Posterior vena cava (tissue), 2 donors: Measurements from ENCODE around the gene MELK. TPM values are rescaled to one million over a fixed set of nuclear protein-coding genes. Genes with fewer than 3 reads are reported as not detected.
"Not testable (repeated sequence)": the region's sequence is repeated elsewhere in the genome, so short reads cannot be mapped to it uniquely, and the experiment has no call there.

ENCODE experiments used
- DNase-seq: peaks from one replicate; pipeline ENCODE4 v3.0.0-alpha.2; 2020; ENCODE audit warnings: low spot score
- intact Hi-C, 2 donors: fragments of 100-400 bp; cut with DNase I; formaldehyde crosslinking; loops; one replicate each; pipeline versions ENCODE4 v1.14.1 to v1.14.2; 2022 to 2023
- long read RNA-seq, 2 donors: library from polyadenylated mRNA; unstranded; transcript quantifications; one replicate each; pipeline ENCODE4 v2.0.0, GENCODE V29; 2020 to 2021
- total RNA-seq, 2 donors: library from RNA; stranded (reverse); fragmentation: NEBNext Ultra II Directional; extraction: Animal tissue kit (Norgen Biotek cat#: 25700); gene quantifications; one replicate each; pipeline ENCODE4 v1.2.1, GENCODE V29; 2021
- donor health status: DM: yes; HTN: yes; CAD: no.
- donor health status: DM: yes; HTN: yes; CAD: no.

MELK gene
- total RNA-seq: under 1 TPM; 0.52 to 0.88 TPM
- long read RNA-seq, donor 1: 0 reads
- long read RNA-seq, donor 2: 0 reads

- intact Hi-C loops: no loop called here
- peak; percentile 94 for DNase-seq
Observed at GRCh38 chr9:36572515-36573418, at the start of gene MELK. Gene MELK, plus strand, starts transcription at chr9:36572895. Its CDS starts 8,787 bp downstream, at chr9:36581682.

- DNase-seq: no peak
- intact Hi-C loops: no loop called here
Observed at GRCh38 chr9:36530224-36530623, 42.5 kb upstream of the MELK start.

- intact Hi-C loops: no loop called here
Observed at GRCh38 chr9:36532353-36532752, 40.3 kb upstream of the MELK start.

GRCh38 chr9:36533726-36534125 lies 39.0 kb upstream of the MELK start:
- DNase-seq: peak; percentile 72
- intact Hi-C loops: not testable (repeated sequence)

More at GRCh38 chr9:36532353-36532752, 40.3 kb upstream of the MELK start:
- DNase-seq: peak; percentile 10

GRCh38 chr9:36535107-36535506 lies 37.6 kb upstream of the MELK start:
- intact Hi-C loops: no loop called here
- no peak for DNase-seq

GRCh38 chr9:36537861-36538260 lies 34.8 kb upstream of the MELK start:
- intact Hi-C loops: no loop called here
- peak; percentile 34 for DNase-seq

GRCh38 chr9:36542355-36542754 lies 30.3 kb upstream of the MELK start:
- intact Hi-C loops: loop anchor here in 1 of 2 donors (2.0 kb wide), 1 partner anchor 50 kb away; no protein-coding TSS in a partner anchor
- DNase-seq: no peak

GRCh38 chr9:36543916-36544315 lies 28.8 kb upstream of the MELK start:
- peak; percentile 56 for DNase-seq
- intact Hi-C loops: loop anchor here in 1 of 2 donors (2.0 kb wide), 1 partner anchor 51 kb away; no protein-coding TSS in a partner anchor

- DNase-seq: no peak
- intact Hi-C loops: no loop called here
Observed at GRCh38 chr9:36547598-36547997, 25.1 kb upstream of the MELK start.

- intact Hi-C loops: no loop called here
- DNase-seq: no peak
Observed at GRCh38 chr9:36548454-36548853, 24.2 kb upstream of the MELK start.

- DNase-seq: peak; percentile 6
- intact Hi-C loops: no loop called here
Observed at GRCh38 chr9:36550135-36550534, 22.6 kb upstream of the MELK start.

- DNase-seq: peak; percentile 14
- intact Hi-C loops: not testable (repeated sequence)
Observed at GRCh38 chr9:36550631-36551098, 22.0 kb upstream of the MELK start.

- intact Hi-C loops: no loop called here
- DNase-seq: no peak
Observed at GRCh38 chr9:36551129-36551528, 21.6 kb upstream of the MELK start.

- DNase-seq: no peak
- intact Hi-C loops: no loop called here
Observed at GRCh38 chr9:36551910-36552309, 20.8 kb upstream of the MELK start.

GRCh38 chr9:36559036-36559695 lies 13.5 kb upstream of the MELK start:
- peak; percentile 9 for DNase-seq
- intact Hi-C loops: loop anchor here (2.0 to 5.0 kb wide), 2 partner anchors 152 kb away; no protein-coding TSS in a partner anchor

GRCh38 chr9:36560771-36561170 lies 11.9 kb upstream of the MELK start:
- no peak for DNase-seq
- intact Hi-C loops: no loop called here

GRCh38 chr9:36562801-36563200 lies 9.9 kb upstream of the MELK start:
- DNase-seq: peak; percentile 68
- intact Hi-C loops: not testable (repeated sequence)

- DNase-seq: peak; percentile 81
- intact Hi-C loops: no loop called here
Observed at GRCh38 chr9:36566813-36567221, 5.9 kb upstream of the MELK start.

- intact Hi-C loops, DNase-seq: not testable (repeated sequence)
Observed at GRCh38 chr9:36568681-36569080, 4.0 kb upstream of the MELK start.

GRCh38 chr9:36571333-36571732 lies 1.4 kb upstream of the MELK start:
- intact Hi-C loops: no loop called here
- no peak for DNase-seq
